GM10266 (cell line): ENCODE measurements around the gene CERS5.
A peak's percentile ranks its signal among the peaks of the same experiment; 100 is the strongest.

Source experiments
- DNase-seq: peaks from one replicate; pipeline ENCODE4 v3.0.0; 2012; ENCODE audit errors: extremely low spot score
- TF ChIP-seq, protein P1 (sequence below): IDR thresholded peaks from 2 replicates; pipeline ENCODE4 v1.5.1; 2012; ENCODE audit warnings: mild to moderate bottlenecking, low read depth; ENCODE audit not compliant: control insufficient read depth, insufficient read depth; ENCODE audit errors: missing control alignments

CERS5 gene

DNA sequence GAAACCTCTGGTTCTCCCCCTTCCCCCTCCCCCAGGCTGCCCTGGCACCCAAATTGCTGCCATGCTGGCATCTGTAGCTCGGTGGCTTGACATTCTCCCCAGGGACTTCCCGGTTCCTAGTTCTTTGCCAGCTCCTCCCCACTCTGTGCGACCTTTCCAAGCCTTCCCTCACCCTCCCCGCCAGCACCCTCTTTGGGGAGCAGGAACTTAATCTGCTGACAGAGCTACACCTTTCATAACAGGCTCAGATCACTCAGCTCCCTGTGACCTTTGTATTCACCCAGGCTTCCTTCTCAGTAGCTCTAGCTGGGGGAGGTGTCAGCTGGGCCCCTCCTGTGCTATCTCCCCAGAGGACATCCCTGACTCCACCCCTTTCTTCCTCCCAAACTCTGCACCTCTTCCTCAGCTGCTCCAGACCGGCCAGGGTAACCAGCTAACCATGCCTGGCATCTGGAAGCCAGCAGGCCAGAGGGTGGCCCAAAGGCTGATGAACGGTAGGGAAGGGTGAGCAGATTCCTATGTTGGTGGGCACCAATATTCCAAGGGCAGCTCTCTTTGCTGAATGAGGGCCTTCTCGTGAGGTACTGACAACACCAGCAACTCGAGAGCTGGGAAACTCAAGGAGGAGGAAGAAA is 56.9 kb downstream of the CERS5 start:
- peak; percentile 50 for DNase-seq

DNA sequence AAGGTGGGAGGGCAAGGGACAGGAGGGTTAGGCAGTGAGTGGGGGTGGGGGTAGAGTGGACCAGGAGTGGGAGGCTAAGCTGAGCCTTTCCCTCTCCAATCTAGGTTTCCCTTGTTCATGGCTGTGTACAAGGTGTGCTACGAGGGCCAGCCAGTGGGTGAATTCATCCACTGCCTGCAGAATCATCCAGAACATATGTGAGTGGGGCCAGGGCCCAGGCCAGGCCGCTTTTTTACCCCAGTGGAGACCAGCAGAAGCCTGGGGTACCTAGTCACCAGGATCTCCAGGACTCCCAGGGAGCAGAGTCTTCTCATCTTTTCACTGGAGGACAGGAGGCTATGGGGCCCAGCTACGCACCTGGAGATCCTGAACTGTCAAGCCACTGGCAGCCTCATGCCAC is 57.9 kb downstream of the CERS5 start:
- TF ChIP-seq, protein P1, sequence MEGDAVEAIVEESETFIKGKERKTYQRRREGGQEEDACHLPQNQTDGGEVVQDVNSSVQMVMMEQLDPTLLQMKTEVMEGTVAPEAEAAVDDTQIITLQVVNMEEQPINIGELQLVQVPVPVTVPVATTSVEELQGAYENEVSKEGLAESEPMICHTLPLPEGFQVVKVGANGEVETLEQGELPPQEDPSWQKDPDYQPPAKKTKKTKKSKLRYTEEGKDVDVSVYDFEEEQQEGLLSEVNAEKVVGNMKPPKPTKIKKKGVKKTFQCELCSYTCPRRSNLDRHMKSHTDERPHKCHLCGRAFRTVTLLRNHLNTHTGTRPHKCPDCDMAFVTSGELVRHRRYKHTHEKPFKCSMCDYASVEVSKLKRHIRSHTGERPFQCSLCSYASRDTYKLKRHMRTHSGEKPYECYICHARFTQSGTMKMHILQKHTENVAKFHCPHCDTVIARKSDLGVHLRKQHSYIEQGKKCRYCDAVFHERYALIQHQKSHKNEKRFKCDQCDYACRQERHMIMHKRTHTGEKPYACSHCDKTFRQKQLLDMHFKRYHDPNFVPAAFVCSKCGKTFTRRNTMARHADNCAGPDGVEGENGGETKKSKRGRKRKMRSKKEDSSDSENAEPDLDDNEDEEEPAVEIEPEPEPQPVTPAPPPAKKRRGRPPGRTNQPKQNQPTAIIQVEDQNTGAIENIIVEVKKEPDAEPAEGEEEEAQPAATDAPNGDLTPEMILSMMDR: no peak
- no peak for DNase-seq

More for the DNA sequence above, 56.9 kb downstream of the CERS5 start:
- TF ChIP-seq, protein P1: no peak

DNA sequence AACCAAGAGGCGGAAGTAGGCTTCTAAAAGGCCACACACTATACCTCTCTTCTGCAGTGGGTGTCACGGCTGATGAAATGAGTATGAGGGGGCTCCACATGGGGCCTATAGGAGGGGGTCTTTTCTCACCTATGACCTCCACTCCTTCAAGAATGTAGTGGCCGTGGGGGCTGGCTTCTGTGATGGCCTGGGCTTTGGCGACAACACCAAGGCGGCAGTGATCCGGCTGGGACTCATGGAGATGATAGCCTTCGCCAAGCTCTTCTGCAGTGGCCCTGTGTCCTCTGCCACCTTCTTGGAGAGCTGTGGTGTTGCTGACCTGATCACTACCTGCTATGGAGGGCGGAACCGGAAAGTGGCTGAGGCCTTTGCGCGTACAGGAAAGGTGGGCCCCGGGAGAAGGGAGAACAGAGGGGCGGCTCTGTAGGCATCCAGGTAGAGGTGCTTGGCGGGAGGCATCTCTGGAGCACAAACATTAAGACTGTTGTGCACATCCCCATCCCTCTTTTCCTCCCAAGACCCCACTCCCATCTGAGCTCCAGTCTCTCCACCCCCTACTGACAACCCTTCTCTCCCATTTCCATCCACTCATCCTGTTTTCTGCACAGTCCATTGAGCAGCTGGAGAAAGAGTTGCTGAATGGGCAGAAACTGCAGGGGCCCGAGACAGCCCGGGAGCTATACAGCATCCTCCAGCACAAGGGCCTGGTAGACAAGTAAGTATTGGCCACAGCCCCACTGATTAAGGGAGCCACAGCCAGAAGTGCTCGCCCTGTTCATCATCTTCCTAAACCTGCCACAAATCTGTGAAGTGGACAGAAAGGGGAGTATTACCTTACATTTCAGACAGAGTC is 59.5 kb downstream of the CERS5 start:
- DNase-seq: no peak
- TF ChIP-seq, protein P1: no peak

DNA sequence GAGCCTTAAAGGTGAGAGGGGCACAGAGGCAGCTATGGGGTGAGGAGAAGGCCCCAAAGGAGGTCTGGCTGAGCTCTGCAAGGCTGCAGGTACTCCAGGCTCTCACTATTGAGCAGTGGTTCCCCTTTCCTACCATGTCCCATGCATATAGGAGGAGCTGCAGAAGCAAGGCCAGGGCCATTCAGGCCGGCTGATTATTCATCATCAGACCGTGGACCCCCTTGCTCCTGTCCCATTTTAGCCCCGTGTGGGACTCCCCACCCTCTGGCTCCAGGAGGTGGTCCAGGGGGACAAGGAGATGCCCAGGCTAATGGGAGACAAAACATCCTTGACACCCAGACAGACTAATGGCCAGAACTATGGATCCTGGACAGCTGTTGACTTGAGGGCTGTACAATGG is 60.3 kb downstream of the CERS5 start:
- TF ChIP-seq, protein P1: no peak
- DNase-seq: no peak

DNA sequence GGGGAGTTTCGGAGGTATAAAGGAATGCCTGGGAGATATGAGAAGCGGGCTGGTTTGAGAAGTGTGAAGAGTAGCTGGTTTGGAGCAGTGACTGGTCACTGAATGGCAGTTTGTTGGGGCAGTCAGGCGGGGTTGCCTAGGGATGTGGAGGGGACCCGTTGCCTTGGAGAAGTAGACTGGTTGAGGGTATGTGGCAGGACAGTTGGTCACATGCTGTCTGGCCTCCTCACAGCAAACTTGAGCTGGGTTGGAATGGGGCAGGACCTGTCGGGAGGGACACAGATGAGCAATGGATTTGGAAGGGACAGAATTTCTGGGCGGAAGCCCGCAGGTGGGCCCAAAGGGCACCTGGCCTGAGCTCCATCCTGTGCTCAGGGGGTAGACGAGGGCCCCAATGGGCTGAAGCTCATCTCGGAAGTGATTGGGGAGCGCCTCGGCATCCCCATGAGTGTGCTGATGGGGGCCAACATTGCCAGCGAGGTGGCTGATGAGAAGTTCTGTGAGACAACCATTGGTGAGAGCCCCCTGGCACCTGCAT is 61.2 kb downstream of the CERS5 start:
- no peak for DNase-seq
- TF ChIP-seq, protein P1: no peak

DNA sequence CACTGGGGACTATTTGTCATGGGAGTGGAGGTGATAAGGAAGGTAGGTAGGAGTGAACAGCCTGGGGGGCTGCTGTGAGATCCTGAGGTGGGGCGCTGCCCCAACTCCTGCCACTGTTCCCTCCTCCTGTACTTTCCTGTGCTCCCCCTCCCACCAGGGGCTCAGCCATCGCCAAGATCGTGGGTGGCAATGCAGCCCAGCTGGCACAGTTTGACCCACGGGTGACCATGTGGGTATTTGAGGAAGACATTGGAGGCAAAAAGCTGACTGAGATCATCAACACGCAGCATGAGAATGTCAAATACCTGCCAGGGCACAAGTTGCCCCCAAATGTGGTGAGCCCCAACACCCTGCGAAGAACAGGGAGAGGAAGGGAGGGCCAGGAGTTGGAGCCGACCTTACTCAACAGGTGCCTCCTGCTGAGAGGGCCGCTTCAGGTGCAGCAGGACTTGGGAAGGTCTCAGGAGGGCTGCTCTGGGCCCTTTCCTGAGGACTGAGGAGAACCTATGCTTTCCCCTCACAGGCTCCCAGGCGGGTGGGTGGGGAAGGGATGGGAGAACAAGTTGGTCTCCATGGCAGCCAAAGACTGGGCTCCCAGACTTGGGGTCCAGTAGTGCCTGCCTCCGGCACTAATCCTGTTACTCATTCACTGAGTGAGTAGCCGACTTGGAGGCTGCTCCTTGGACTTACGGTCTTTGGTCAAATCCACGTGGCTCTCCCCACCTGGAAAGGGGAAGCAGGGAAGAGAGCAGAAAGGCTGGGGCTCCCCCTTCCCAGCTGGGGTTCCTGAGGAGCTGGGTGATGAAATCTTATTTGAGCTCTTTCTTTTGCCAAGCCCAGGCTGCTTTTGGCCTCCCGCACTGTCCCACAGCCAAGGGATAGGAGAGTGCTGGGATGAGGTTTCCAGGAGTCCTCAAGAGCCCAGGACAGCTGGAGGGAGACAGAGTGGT is 62.5 kb downstream of the CERS5 start:
- no peak for DNase-seq
- TF ChIP-seq, protein P1: no peak
